Muscle of leg (tissue), 11 donors: ENCODE measurements around the gene TMEM141. TPM values are rescaled to one million over a fixed set of nuclear protein-coding genes. Genes with fewer than 3 reads are reported as not detected.

Experiments
- DNase-seq: peaks from one replicate; pipeline ENCODE4 v3.0.0; 2013
- H3K27ac ChIP-seq: one replicate; pipeline ENCODE4 v1.5.1; 2013; ENCODE audit warnings: mild to moderate bottlenecking, low read length, control low read depth
- H3K27me3 ChIP-seq: one replicate; pipeline ENCODE4 v1.6.1; 2013; ENCODE audit warnings: low read length; ENCODE audit not compliant: control insufficient read depth, insufficient read depth
- H3K36me3 ChIP-seq: one replicate; pipeline ENCODE4 v1.6.1; 2013; ENCODE audit warnings: low read length; ENCODE audit not compliant: control insufficient read depth, insufficient read depth
- H3K4me1 ChIP-seq: one replicate; pipeline ENCODE4 v1.6.1; 2013; ENCODE audit warnings: low read length; ENCODE audit not compliant: control insufficient read depth, insufficient read depth
- H3K4me3 ChIP-seq: one replicate; pipeline ENCODE4 v1.5.1; 2013; ENCODE audit warnings: low read length, control low read depth
- H3K9me3 ChIP-seq: replicated peaks from 2 replicates; pipeline ENCODE4 v1.6.1; 2013; ENCODE audit warnings: low read depth, low read length; ENCODE audit not compliant: control insufficient read depth
- WGBS: methylation state at CpG from one replicate; pipeline ENCODE4 v1.1.5; 2013; ENCODE audit warnings: missing lambda C conversion rate; ENCODE audit not compliant: insufficient coverage; 5-methylcytosine and 5-hydroxymethylcytosine counted together
- polyA plus RNA-seq, 8 donors: library from polyadenylated mRNA; unstranded; fragments of 120-200 nt; gene quantifications; one replicate each; pipeline versions ENCODE4 v1.2.1 to v1.2.3, GENCODE V29; 2013; ENCODE audit warnings: inconsistent platforms in 1 of 8, low replicate concordance in 1 of 8; ENCODE audit not compliant: insufficient read length in 8 of 8, insufficient read depth in 1 of 8
- total RNA-seq: library from RNA; stranded (reverse); fragments of 120-200 nt; gene quantifications from one replicate; pipeline ENCODE4 v1.2.4, GENCODE V29; 2013

The TMEM141 gene
- total and polyA plus RNA-seq, 9 donors, result 34.2 to 53.2 (median 44.3) TPM

DNA sequence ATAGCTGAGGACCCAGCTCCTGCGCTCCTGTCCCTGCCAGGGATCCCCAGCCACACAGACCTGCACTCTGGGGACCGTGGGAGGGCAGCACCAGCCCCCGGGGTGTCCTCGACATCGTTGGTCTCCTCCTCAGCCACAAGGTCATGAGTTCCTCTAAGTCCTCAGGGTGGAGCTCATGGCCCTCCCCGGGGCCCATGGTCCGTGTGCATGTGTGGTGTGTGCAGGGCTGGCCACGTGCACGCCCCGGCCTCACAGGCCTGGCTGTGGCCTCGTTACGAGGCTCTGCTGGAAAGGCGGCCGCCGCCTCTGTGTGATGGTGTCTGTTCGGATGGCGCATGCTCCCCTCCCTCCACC, 35.0 kb downstream of the TMEM141 start:
- Histone ChIP-seq H3K36me3 (peaks cover 72% of the 10 kb centered on the region), H3K9me3 (no peaks in the 10 kb centered on the region), H3K4me1 (peaks cover 14% of the 10 kb centered on the region), H3K4me3 (no peak overlapping the region), H3K27ac (no peak overlapping the region), H3K27me3 (no peaks in the 10 kb centered on the region)
- peak; percentile 7 for DNase-seq
- 86% methylated on average over 10 of the region's 17 CpGs for WGBS

DNA sequence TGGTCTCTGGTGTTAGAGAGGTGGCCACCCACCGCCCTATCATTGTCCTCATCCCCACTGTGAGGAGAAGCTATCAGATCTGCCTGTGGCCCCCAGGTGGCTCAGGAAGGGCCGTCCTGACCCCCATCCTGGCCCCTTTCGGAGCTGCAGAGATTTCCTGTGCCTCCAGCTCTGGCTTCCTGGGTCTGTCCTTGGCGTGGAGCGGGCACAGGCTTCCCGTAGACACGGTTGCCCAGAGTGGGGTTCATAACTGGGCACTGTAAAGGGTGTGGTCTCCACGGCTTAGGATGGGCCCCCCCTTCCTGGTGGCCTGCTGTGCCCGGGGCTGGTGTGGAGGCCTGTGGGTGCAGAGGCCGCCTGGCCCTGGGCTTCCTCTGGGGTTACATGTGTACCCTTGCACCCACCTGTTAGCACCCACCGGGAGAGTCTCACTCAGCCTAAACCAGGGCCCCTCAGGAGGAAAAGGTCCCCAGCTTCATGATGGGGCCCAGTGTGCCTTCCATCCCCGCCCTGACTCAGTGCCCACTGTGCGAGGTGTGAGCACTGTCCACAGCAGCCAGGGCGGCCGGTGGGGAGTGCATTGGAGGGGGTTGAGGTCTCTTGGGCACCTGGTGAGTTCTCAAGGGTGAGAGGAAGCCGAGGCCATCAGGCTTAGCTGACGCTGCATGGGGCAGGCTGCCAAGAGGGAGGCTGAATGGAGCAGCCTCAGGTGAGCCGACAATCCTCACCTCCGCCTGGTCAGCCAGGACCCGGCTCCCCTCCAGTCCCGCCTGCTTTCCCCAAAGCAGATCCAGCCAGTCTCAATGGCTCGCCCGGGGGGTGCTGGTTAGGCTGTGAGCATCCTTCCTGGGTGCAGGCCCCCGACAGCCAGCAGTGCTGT, 35.8 kb downstream of the TMEM141 start:
- Histone ChIP-seq H3K4me3 (no peak overlapping the region), H3K27ac (no peak overlapping the region), H3K27me3 (no peaks in the 10 kb centered on the region), H3K4me1 (peaks cover 14% of the 10 kb centered on the region), H3K9me3 (no peaks in the 10 kb centered on the region), H3K36me3 (peaks cover 80% of the 10 kb centered on the region)
- peak; percentile 3 for DNase-seq
- 78% methylated on average over 15 of the region's 24 CpGs for WGBS

DNA sequence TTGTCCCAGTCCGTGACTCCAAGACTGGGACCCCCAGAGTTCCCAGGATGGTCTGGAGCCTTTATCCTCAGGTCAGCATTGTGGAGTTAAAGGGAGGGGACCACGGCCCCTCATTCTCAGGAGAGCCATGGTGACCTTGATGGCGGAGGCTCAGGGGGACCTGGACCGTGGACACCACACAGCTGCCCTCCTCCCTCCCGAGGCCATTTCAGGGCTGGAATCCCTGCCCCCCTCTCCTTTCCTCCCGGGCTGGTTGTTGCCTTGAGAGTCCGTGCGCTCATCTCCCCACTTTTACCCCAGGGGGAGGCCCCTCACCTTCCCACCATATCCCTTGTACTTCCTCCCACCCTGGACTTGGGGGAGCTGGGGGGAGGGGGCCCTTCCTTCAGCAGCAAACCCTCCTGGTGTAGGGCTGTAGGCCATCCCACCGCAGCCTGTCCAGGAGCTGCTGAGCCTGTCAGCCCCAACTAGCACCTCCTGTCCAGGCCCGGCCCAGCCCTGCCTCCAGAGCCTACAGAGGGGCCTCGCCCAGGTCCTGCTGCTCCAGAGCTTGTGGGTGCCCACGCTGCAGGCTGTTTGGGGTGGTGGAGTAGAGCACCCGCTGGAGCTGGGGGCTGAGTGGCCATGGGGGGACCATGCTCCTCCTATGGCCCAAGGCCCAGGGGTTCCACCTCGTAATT, 36.8 kb downstream of the TMEM141 start:
- DNase-seq, result no peak
- Histone ChIP-seq H3K4me3 (no peak overlapping the region), H3K27me3 (no peaks in the 10 kb centered on the region), H3K4me1 (peaks cover 14% of the 10 kb centered on the region), H3K9me3 (no peaks in the 10 kb centered on the region), H3K36me3 (peaks cover 88% of the 10 kb centered on the region), H3K27ac (no peak overlapping the region)
- 87% methylated on average over 6 of the region's 14 CpGs for WGBS

DNA sequence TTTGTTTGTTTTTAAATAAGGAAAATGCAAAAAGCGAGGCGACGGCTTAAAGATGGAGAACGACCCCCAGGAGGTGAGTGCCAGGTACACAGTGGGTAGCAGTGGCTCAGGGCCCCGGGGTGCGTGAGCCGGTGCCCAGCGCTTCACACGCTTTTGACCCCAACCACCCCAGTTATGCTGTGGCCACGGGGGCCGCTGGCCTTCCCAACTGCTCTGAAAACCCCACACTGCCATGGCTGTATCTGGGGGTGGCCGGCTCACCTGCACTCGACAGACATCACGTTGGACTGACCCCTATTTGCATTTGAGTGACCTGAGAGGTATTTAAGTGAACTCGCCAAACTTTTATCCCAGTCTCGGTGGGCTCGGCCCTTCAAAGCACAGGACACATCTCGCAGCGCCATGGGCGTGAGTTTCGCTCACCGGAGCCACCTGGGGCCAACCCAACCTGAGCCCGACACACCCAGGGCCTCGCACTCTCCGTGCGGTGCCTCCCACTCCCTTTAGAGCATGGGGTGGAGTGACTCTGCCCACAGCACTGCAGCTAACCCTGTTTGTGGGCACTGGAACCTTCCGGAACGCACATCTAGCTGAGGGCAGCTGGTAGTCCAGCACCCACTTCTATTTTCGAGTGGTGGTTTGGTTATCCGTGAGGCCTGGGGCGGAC, 37.5 kb downstream of the TMEM141 start:
- peak; percentile 6 for DNase-seq
- no peak overlapping the region for H3K27ac ChIP-seq
- no peak overlapping the region for H3K4me3 ChIP-seq
- no peaks in the 10 kb centered on the region for H3K9me3 ChIP-seq
- peaks cover 14% of the 10 kb centered on the region for H3K4me1 ChIP-seq
- no peaks in the 10 kb centered on the region for H3K27me3 ChIP-seq
- peaks cover 83% of the 10 kb centered on the region for H3K36me3 ChIP-seq
- WGBS, result 93% methylated on average over 30 of the region's 31 CpGs

DNA sequence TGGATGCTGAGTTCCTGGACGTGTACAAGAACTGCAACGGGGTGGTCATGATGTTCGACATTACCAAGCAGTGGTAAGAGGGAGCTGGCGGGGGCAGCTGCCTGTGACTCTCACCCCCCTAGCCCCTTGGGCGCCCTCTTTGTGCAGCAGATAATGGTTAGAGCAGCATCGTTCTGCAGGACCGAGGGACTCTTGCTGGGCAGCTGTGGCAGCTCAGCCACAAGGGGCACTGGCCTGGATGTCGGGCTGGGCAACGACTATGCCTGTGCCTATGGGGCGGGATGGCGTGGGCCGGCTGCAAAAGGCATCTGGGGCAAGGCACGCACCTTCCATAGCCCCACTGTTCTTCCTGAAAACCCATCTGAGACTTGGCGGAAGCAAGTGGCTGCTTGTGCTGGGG, 38.3 kb downstream of the TMEM141 start:
- Histone ChIP-seq H3K4me1 (peaks cover 14% of the 10 kb centered on the region), H3K36me3 (peaks cover 79% of the 10 kb centered on the region), H3K27ac (no peak overlapping the region), H3K4me3 (no peak overlapping the region), H3K27me3 (no peaks in the 10 kb centered on the region), H3K9me3 (no peaks in the 10 kb centered on the region)
- DNase-seq, result no peak
- WGBS, result 87% methylated on average over 14 of the region's 14 CpGs

DNA sequence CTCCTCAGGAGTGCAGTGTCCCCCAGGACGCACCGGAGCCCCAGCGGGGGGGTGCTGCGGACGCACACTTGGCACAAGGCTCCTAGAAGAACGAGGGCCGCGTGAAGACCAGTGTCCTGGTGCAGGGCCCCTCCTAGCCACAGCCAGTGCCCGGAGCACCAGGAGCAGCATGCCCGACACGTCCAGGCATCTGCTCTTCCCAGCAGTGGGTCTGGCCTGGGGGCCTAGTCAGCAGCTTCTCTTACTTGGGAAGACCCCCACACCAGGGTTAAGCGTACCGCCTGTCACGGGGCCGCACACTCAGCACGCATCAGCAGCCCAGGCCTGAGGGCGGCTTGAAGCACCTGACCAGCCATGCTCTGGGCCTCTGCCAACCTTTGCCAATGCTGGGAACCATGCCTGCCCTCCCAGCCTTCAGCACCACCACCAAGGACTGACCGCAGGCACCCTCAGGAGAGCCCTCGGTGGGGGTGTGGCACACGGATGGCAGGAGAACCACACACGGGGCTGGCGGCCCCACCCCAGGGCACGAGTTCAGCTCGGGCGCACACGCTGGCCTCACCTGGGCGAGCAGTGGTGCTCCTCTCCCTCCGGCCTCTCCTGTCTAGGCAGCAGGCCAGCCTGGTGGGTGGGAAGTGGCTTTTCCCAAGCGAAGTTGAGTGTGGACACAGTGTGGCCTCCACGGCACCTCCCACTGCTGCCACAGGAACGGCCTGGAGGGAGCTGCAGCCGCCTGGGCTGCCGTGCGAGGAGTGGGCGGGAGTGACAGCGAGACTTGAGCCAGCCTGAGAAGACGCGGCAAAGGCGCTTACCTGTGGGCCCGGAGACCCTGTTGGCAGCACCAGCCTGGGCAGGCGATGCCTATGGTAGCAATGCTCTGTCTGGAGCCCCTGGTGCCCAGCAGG, 39.1 kb downstream of the TMEM141 start:
- Histone ChIP-seq H3K9me3 (no peaks in the 10 kb centered on the region), H3K27me3 (no peaks in the 10 kb centered on the region), H3K4me1 (peaks cover 8% of the 10 kb centered on the region), H3K36me3 (peaks cover 75% of the 10 kb centered on the region), H3K27ac (no peak overlapping the region), H3K4me3 (no peak overlapping the region)
- WGBS, result 89% methylated on average over 41 of the region's 41 CpGs
- peak; percentile 7 for DNase-seq

DNA sequence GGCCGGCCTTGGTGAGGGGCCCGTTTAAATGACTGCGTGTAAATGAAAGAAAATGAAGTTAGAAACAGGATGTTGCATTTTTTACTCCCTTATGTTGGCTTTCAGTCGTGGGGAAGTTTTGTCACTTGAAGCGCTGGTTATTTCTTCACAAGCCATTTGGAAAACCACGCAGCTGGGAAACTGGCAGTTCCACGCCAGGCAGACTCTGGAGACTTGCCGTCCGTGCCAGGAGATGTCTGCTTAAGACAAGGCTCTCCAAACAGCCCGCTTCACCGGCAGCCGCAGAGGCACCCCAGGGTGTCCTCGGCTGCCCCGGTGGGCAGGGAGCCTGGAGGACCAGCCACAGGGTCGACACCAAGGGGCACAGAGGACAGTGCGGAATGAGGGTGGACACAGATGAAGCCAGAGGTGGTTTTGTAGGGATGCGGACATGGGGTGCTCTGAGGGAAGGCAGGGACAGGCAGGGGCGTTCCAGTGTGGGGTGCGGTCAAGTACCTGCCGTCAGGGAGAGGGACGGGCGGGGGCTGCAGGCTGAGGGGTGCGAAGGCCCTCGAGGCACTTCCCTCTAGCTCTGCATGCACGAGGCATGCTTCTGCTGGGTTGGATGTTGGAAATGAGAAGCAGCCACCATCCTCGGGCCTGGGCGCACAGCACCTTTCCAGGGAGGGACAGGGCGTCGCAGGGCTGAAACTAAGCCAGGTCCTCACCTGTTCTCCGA, 40.0 kb downstream of the TMEM141 start:
- Histone ChIP-seq H3K4me1 (peaks cover 6% of the 10 kb centered on the region), H3K36me3 (peaks cover 74% of the 10 kb centered on the region), H3K9me3 (no peaks in the 10 kb centered on the region), H3K27ac (no peak overlapping the region), H3K27me3 (no peaks in the 10 kb centered on the region), H3K4me3 (no peak overlapping the region)
- peak; percentile 4 for DNase-seq
- 90% methylated on average over 30 of the region's 30 CpGs for WGBS

DNA sequence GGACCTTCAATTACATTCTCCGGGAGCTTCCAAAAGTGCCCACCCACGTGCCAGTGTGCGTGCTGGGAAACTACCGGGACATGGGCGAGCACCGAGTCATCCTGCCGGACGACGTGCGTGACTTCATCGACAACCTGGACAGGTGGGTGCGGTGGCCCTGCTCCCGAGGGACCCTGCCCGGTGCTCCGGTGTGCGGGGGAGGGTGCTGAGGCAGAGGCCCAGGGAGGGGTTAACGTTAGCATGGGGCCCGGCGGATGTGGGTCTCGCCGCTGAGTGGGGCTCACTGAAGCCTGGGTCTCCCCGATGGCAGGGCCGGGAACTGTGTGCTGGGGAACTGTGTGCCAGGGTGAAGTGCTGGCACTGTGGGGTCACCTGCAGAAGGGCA, 40.6 kb downstream of the TMEM141 start:
- WGBS, result 85% methylated on average over 23 of the region's 23 CpGs
- DNase-seq, result no peak
- no peak overlapping the region for H3K4me3 ChIP-seq
- no peaks in the 10 kb centered on the region for H3K9me3 ChIP-seq
- no peak overlapping the region for H3K27ac ChIP-seq
- H3K4me1 ChIP-seq, result peaks cover 10% of the 10 kb centered on the region
- peaks cover 74% of the 10 kb centered on the region for H3K36me3 ChIP-seq
- H3K27me3 ChIP-seq, result no peaks in the 10 kb centered on the region

DNA sequence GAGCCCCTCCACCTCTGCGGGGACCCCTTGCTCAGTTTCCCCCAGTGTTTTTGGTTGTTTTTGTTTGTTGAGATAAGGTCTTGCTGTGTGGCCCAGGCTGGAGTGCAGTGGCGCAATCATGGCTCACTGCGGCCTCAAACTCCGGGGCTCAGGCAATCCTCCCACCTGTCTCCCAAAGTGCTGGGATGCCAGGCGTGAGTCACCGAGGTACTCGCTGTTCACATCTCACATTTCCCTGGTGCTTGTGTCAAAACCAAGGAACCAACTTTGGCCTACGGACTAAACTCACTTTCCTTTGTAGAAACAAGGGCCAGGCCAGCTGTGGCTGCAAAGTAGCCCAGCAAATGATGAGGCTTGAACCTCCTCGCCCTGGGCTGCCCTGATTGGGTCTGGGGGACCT, 41.4 kb downstream of the TMEM141 start:
- Histone ChIP-seq H3K9me3 (no peaks in the 10 kb centered on the region), H3K4me1 (peaks cover 10% of the 10 kb centered on the region), H3K4me3 (no peak overlapping the region), H3K36me3 (peaks cover 66% of the 10 kb centered on the region), H3K27me3 (no peaks in the 10 kb centered on the region), H3K27ac (no peak overlapping the region)
- no peak for DNase-seq
- 84% methylated on average over 7 of the region's 9 CpGs for WGBS
